Liver (tissue), 9 donors: ENCODE measurements around the gene GK2. TPM values are rescaled to one million over a fixed set of nuclear protein-coding genes. Genes with fewer than 3 reads are reported as not detected.

Source experiments
- DNase-seq: peaks from one replicate; pipeline ENCODE4 v3.0.0-alpha.2; 2017; ENCODE audit warnings: low spot score
- H3K27ac ChIP-seq, 2 donors: one replicate each; pipeline ENCODE4 v1.7.0; 2013; ENCODE audit warnings: inconsistent platforms in 2 of 2, low read length in 2 of 2, control low read depth in 1 of 2, low read depth in 1 of 2, mild to moderate bottlenecking in 1 of 2
- H3K27me3 ChIP-seq, 4 donors: one replicate each; pipeline versions ENCODE4 v1.6.1 to v1.7.0; 2013; ENCODE audit warnings: low read length in 3 of 4, inconsistent platforms in 1 of 4, mild to moderate bottlenecking in 1 of 4, moderate library complexity in 1 of 4; ENCODE audit not compliant: control insufficient read depth in 4 of 4, insufficient read depth in 4 of 4
- H3K36me3 ChIP-seq, 4 donors: one replicate each; pipeline versions ENCODE4 v1.6.1 to v1.7.0; 2013; ENCODE audit warnings: low read length in 3 of 4, mild to moderate bottlenecking in 3 of 4, low read depth in 1 of 4, moderate library complexity in 1 of 4; ENCODE audit not compliant: control insufficient read depth in 4 of 4, insufficient read depth in 3 of 4
- H3K4me1 ChIP-seq, 4 donors: one replicate each; pipeline versions ENCODE4 v1.6.1 to v1.7.0; 2013; ENCODE audit warnings: low read length in 3 of 4, mild to moderate bottlenecking in 3 of 4, moderate library complexity in 1 of 4; ENCODE audit not compliant: control insufficient read depth in 4 of 4, insufficient read depth in 4 of 4
- H3K4me3 ChIP-seq, 3 donors: one replicate each; pipeline versions ENCODE4 v1.6.1 to v1.7.0; 2013; ENCODE audit warnings: low read length in 3 of 3, control low read depth in 1 of 3, low read depth in 1 of 3, mild to moderate bottlenecking in 1 of 3
- H3K9ac ChIP-seq, 2 donors: one replicate each; pipeline ENCODE4 v1.7.0; 2013; ENCODE audit warnings: low read length in 2 of 2, mild to moderate bottlenecking in 2 of 2, moderate library complexity in 2 of 2, control low read depth in 1 of 2, low read depth in 1 of 2
- H3K9me3 ChIP-seq, 4 donors: one replicate each; pipeline versions ENCODE4 v1.6.1 to v1.7.0; 2013; ENCODE audit warnings: low read length in 3 of 4; ENCODE audit not compliant: control insufficient read depth in 4 of 4
- ATF3 ChIP-seq: IDR thresholded peaks from 2 replicates; pipeline ENCODE4 v1.6.1; 2016; ENCODE audit warnings: antibody characterized with exemption
- FOXA2 ChIP-seq: IDR thresholded peaks from 2 replicates; pipeline ENCODE4 v1.6.1; 2016; ENCODE audit warnings: antibody characterized with exemption
- GABPA ChIP-seq, 2 donors: IDR thresholded peaks in 1 of 2; conservative IDR thresholded peaks in 1 of 2; 2 replicates each; pipeline ENCODE4 v1.6.1; 2016; ENCODE audit warnings: antibody characterized with exemption in 2 of 2, mild to moderate bottlenecking in 1 of 2, moderate library complexity in 1 of 2
- HNF4A ChIP-seq, 2 donors: conservative IDR thresholded peaks; 2 replicates each; pipeline ENCODE4 v1.6.1; 2016; ENCODE audit warnings: antibody characterized with exemption in 2 of 2, mild to moderate bottlenecking in 2 of 2
- HNF4G ChIP-seq: IDR thresholded peaks from 2 replicates; pipeline ENCODE4 v1.6.1; 2016; ENCODE audit warnings: antibody characterized with exemption
- JUND ChIP-seq, 2 donors: IDR thresholded peaks; 2 replicates each; pipeline ENCODE4 v1.6.1; 2016; ENCODE audit warnings: antibody characterized with exemption in 2 of 2
- NR2F2 ChIP-seq: IDR thresholded peaks from 2 replicates; pipeline ENCODE4 v1.6.1; 2016; ENCODE audit warnings: antibody characterized with exemption
- RAD21 ChIP-seq, 2 donors: IDR thresholded peaks; 2 replicates each; pipeline ENCODE4 v1.6.1; 2016; ENCODE audit warnings: antibody characterized with exemption in 2 of 2, mild to moderate bottlenecking in 2 of 2
- REST ChIP-seq: IDR thresholded peaks from 2 replicates; pipeline ENCODE4 v1.6.1; 2016; ENCODE audit warnings: antibody characterized with exemption, mild to moderate bottlenecking
- SP1 ChIP-seq: IDR thresholded peaks from 2 replicates; pipeline ENCODE4 v1.6.1; 2018; ENCODE audit warnings: antibody characterized with exemption, mild to moderate bottlenecking
- WGBS: extraction: QIAGEN DNeasy Blood & Tissue Kit; methylation state at CpG from one replicate; pipeline ENCODE4 v1.1.7; 2013; 5-methylcytosine and 5-hydroxymethylcytosine counted together
- polyA plus RNA-seq, 2 donors: library from polyadenylated mRNA; stranded (reverse) in 1 of 2; unstranded in 1 of 2; fragments of 200-250 nt in 1 of 2; fragments of >200 nt in 1 of 2; fragmentation: Nextera tagmentation in 1 of 2; extraction: Ambion mirVana in 1 of 2; gene quantifications; one replicate each; pipeline versions ENCODE4 v1.2.1 to v1.2.3, GENCODE V29; 2013 to 2015
- total RNA-seq, 2 donors: library from RNA; depleted of rRNA; stranded (reverse); fragments of >200 nt; gene quantifications; one replicate each; pipeline ENCODE4 v1.2.3, GENCODE V29; 2014
- TF ChIP-seq, protein P1 (sequence below): fragments of 150-350 bp; IDR thresholded peaks from 2 replicates; pipeline ENCODE4 v1.5.1; 2017; ENCODE audit warnings: improper control_type of control experiment, low read depth, low read length; ENCODE audit not compliant: missing input control
- TF ChIP-seq, protein P2 (sequence below): IDR thresholded peaks from 2 replicates; pipeline ENCODE4 v1.6.1; 2016; ENCODE audit warnings: antibody characterized with exemption
- TF ChIP-seq, protein P3 (sequence below): IDR thresholded peaks from 2 replicates; pipeline ENCODE4 v1.6.1; 2016; ENCODE audit warnings: antibody characterized with exemption
- donor health status: healthy.
- donor health status: healthy.
- donor health status: healthy.
- donor health status: healthy.
- donor health status: healthy.

The GK2 gene
- total and polyA plus RNA-seq, 4 donors, result not detected

- Histone ChIP-seq H3K4me3 (no peak overlapping the region), H3K27me3 (no peaks in the 10 kb centered on the region), H3K9me3 (no peaks in the 10 kb centered on the region), H3K9ac (no peak overlapping the region), H3K36me3 (no peaks in the 10 kb centered on the region), H3K4me1 (no peaks in the 10 kb centered on the region), H3K27ac (no peak overlapping the region)
- TF ChIP-seq NR2F2 (no peak), FOXA2 (no peak), HNF4A (conservative IDR thresholded peaks at IDR 0.05) (no peak), REST (no peak), RAD21 (IDR thresholded peaks at IDR 0.05) (no peak), ATF3 (no peak), SP1 (no peak)
- TF ChIP-seq, protein P1, sequence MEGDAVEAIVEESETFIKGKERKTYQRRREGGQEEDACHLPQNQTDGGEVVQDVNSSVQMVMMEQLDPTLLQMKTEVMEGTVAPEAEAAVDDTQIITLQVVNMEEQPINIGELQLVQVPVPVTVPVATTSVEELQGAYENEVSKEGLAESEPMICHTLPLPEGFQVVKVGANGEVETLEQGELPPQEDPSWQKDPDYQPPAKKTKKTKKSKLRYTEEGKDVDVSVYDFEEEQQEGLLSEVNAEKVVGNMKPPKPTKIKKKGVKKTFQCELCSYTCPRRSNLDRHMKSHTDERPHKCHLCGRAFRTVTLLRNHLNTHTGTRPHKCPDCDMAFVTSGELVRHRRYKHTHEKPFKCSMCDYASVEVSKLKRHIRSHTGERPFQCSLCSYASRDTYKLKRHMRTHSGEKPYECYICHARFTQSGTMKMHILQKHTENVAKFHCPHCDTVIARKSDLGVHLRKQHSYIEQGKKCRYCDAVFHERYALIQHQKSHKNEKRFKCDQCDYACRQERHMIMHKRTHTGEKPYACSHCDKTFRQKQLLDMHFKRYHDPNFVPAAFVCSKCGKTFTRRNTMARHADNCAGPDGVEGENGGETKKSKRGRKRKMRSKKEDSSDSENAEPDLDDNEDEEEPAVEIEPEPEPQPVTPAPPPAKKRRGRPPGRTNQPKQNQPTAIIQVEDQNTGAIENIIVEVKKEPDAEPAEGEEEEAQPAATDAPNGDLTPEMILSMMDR, result no peak
- TF ChIP-seq, protein P2, sequence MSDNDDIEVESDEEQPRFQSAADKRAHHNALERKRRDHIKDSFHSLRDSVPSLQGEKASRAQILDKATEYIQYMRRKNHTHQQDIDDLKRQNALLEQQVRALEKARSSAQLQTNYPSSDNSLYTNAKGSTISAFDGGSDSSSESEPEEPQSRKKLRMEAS, result no peak
- 88% methylated on average over 1 of the region's 1 CpG for WGBS
- DNase-seq, result no peak
These were observed 4.7 kb downstream of the GK2 start for GRCh38 chr4:79403356-79403755.

DNA sequence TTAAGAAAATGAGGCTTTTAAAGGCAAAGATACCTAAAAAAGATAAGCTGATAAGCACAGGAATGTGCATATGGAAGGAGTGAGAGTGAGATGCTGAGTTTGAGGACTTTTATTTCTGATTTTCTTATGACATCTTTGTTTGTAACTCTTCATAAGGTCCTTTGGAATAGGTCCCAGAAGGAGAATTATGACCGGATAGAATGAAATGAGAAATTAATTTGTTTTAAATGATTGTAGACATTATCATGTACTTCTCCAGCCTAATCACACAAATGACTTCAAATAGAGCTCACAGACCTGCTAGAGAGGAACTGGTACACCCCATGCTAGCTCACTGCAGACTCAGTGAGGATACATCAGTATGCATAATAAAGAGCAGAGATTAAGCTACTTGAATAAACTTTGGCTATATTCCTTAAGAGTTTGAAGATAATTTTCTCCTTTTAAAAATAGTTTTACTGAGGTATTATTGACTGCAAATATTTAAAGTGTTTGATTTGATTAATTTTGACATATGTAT lies 5.6 kb downstream of the GK2 start:
- 82% methylated on average over 1 of the region's 1 CpG for WGBS

More for the DNA sequence above, 5.6 kb downstream of the GK2 start:
- Histone ChIP-seq H3K4me1 (no peaks in the 10 kb centered on the region), H3K27ac (no peak overlapping the region), H3K4me3 (no peak overlapping the region), H3K36me3 (no peaks in the 10 kb centered on the region), H3K9ac (no peak overlapping the region), H3K9me3 (no peaks in the 10 kb centered on the region), H3K27me3 (no peaks in the 10 kb centered on the region)
- DNase-seq, result no peak
- TF ChIP-seq SP1, result no peak
- no peak for TF ChIP-seq RAD21 (IDR thresholded peaks at IDR 0.05)
- TF ChIP-seq HNF4G, result no peak
- TF ChIP-seq, protein P3, sequence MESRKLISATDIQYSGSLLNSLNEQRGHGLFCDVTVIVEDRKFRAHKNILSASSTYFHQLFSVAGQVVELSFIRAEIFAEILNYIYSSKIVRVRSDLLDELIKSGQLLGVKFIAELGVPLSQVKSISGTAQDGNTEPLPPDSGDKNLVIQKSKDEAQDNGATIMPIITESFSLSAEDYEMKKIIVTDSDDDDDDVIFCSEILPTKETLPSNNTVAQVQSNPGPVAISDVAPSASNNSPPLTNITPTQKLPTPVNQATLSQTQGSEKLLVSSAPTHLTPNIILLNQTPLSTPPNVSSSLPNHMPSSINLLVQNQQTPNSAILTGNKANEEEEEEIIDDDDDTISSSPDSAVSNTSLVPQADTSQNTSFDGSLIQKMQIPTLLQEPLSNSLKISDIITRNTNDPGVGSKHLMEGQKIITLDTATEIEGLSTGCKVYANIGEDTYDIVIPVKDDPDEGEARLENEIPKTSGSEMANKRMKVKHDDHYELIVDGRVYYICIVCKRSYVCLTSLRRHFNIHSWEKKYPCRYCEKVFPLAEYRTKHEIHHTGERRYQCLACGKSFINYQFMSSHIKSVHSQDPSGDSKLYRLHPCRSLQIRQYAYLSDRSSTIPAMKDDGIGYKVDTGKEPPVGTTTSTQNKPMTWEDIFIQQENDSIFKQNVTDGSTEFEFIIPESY, result no peak
- TF ChIP-seq, protein P2, result no peak
- TF ChIP-seq GABPA (IDR thresholded peaks at IDR 0.05 in 1 of 2, conservative IDR thresholded peaks at IDR 0.05 in 1 of 2), result no peak
- TF ChIP-seq REST, result no peak
- no peak for TF ChIP-seq HNF4A (conservative IDR thresholded peaks at IDR 0.05)
- TF ChIP-seq JUND (IDR thresholded peaks at IDR 0.05), result no peak
